GM18867 (cell line): ENCODE results near the gene DNM3.

Source experiments
- ATAC-seq: cut with Tn5 transposase; IDR thresholded peaks from one replicate; pipeline ENCODE4 v1.9.1; 2021; ENCODE audit warnings: mild to moderate bottlenecking, moderate library complexity; ENCODE audit not compliant: unreplicated experiment

The DNM3 gene

DNA sequence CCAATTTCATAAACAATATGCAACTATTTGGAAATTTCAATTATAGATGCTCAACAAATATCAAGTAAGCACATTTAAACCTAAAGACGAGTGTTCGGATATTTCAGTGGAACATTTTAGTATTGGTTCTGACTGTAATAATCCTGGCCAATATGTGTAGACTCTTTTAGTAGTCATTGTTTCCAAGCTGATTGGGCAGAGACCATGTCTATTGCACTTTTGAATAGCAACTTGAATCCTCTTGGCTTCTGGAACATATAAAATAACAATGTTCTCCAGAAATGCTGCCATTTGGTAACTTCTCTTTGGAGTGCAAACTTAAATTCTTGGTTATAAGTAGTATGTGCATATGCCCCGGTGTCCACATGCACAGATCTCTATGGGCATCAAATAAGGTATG is 373.7 kb downstream of the DNM3 start:
- no peak for ATAC-seq

- ATAC-seq: no peak
Observed at GRCh38 chr1:172219966-172220365, 378.7 kb downstream of the DNM3 start.

- ATAC-seq: no peak
Observed at GRCh38 chr1:172220376-172220775, 379.1 kb downstream of the DNM3 start.

DNA sequence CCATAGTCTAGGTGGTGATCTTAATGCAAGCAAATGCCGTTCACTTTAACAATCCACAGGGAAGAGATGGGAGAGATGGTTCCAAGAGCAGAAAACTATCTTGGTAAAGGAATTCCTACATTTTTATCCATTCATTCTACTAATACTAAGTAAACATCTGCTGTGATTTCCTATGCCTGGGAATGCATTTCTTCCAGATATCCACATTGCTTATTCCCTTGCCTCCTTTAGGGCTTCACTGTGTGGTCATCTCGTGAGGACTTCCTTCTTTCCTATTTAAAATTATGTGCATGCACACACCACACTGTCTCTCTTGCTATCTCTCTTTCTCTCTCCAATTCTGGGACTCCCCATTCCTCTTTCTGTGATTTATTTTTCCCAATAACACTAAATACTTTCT is 380.1 kb downstream of the DNM3 start:
- no peak for ATAC-seq

DNA sequence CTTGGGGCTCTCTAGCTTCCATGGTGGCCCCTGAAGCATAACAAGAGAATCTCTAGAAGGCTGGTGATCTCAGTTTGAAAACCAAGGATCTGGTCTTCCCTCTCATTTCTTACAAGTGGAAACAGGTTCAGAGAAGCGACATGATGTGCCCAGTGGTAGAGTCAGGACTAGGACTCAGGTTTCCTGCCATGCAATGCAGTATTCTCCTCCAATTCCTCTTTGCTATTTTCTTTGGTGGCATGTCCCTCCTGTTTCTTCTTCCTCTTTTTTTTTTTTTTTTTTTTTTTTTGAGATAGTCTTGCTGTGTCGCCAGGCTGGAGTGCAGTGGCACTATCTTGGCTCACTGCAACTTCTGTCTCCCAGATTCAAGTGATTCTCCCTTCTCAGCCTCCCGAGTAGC is 383.6 kb downstream of the DNM3 start:
- ATAC-seq: no peak

- no peak for ATAC-seq
Observed at GRCh38 chr1:172229942-172230341, 388.6 kb downstream of the DNM3 start.

GRCh38 chr1:172230526-172230925 is 389.2 kb downstream of the DNM3 start:
- no peak for ATAC-seq

DNA sequence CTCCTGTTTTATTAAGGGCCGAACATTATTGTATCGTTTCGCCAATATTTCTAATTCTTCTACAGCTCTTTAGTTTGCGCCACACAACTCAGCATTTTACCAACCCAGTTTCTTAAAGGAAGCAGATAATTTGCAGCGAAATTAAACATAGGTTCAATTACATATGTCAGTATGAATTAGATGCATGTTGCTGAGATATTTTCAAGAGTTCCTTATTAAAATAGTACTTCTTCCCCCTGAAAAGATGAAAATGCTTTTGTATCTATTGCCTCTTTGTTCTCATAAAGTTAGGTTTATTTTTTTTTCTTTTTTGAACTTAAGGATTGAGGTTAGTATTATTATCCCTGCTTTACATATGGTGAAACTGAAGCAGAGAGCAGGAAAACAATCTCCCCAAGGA is 395.7 kb downstream of the DNM3 start:
- ATAC-seq: no peak

- ATAC-seq: no peak
Observed at GRCh38 chr1:172238158-172238557, 396.9 kb downstream of the DNM3 start.

GRCh38 chr1:172238965-172239364 is 397.7 kb downstream of the DNM3 start:
- ATAC-seq: no peak

- ATAC-seq: no peak
Observed at GRCh38 chr1:172239901-172240300, 398.6 kb downstream of the DNM3 start.

DNA sequence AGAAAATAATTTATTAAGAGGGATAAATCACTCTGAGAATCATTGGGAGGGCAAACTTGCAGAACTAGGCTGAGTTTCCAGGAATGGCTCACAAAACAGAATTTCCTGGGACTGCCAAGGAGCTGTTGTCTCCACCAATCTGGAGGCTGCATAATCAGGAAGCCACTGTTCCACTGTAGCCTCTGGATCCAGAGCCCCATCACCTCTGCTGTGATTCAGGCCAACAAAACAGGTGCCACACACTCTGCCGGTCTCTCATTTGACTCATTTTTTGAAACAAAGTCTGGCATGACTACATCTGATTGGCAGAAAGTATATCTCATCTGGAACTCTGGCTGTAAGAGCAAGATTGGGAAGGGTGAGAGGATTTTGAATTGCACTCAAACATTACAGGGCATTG is 400.2 kb downstream of the DNM3 start:
- no peak for ATAC-seq

DNA sequence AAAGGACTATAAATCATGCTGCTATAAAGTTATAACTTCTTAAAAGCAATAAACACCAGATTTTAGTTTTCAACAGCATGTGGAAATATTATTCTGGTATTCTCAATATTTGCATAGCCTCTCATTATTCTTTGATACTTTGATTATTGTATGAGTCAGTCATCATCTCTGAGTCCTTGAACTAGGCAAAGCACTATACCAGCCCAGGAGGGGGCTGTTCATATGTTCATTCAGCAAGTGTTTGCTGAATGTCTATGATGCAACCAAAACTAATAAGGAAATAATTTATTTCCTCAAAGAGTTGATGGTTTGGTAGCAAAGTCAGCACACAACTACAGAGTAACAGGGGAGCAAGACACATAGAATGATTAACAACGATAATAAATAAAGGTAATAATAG is 403.6 kb downstream of the DNM3 start:
- ATAC-seq: no peak

- no peak for ATAC-seq
Observed at GRCh38 chr1:172245788-172246187, 404.5 kb downstream of the DNM3 start.

- no peak for ATAC-seq
Observed at GRCh38 chr1:172246521-172247390, 405.5 kb downstream of the DNM3 start.

- no peak for ATAC-seq
Observed at GRCh38 chr1:172251486-172251885, 410.2 kb downstream of the DNM3 start.

GRCh38 chr1:172252321-172252720 is 411.0 kb downstream of the DNM3 start:
- ATAC-seq: no peak

- ATAC-seq: no peak
Observed at GRCh38 chr1:172252958-172253357, 411.7 kb downstream of the DNM3 start.

- no peak for ATAC-seq
Observed at GRCh38 chr1:172254521-172255222, 413.4 kb downstream of the DNM3 start.

DNA sequence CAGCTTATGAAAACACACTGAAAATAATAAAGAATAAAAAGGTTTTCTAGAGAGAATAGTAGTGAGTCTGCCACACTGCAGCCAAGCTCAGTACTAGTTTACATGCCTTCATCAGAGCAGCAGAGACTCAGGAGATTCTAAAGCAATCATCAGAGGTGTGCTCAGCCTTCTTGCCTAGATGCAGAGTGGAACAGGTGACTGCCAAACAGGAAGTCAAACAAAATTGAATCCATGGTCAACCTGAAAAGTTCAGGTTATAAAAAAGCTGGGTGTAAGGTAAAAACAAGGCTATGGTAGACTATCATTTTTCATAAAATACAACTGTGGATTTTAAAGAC is 413.9 kb downstream of the DNM3 start:
- ATAC-seq: no peak

DNA sequence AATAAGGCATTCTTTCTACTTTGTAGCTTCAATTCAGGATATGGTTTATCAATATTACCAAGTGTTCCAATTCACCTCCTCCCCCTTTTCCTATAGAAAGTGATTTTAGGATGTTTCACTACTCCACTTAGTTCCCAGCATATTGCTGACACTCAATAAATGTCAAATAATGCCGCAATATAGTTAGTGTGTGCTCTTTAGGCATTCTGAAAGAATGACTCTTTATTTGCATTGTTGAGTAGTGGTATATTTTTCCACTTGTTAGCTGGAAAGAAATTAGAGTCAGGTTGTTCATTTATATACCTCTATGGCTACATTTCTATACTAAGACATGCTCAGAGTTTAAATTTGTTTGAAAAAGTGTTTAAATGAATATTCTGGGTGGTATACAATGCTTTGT is 424.6 kb downstream of the DNM3 start:
- no peak for ATAC-seq

DNA sequence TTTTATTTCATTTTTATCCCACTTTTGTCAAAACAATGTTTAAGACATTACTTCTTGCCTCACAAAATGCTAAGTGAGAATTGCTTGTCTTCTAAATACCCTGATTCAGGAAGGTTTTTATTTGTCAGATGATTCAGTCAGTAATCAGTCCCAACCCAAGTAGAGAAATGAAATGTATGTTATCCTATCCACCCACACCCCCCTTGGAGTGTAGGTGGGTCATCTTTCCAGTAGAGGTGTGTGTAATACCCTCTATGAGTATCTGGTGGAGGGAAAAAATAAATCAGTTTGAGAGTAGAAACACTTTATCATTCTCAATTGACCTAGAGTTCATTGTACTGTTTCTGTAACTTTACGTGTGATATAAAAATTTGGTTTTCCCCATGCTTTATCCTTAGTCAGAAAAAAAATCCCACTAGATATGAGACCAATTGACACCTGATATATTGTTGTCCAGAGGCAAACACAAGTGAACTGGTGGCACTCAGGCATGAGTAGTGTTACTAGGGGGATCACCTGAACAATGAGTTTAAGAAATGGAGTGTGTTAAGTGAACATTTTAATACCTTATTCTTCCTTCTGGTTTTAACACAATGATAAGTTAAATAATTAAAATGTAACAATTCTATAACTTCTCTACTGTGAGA is 425.4 kb downstream of the DNM3 start:
- no peak for ATAC-seq
